HEK293 (cell line): ENCODE measurements around the gene SLC10A1.

Experiments used
- GLIS2 ChIP-seq: fragments of 450-650 bp; formaldehyde crosslinking; IDR thresholded peaks from 2 replicates; pipeline ENCODE4 v1.5.1; 2016; ENCODE audit warnings: missing biosample characterization, missing genetic modification characterization
- KLF16 ChIP-seq: fragments of 450-650 bp; formaldehyde crosslinking; IDR thresholded peaks from 2 replicates; pipeline ENCODE4 v1.5.1; 2017; ENCODE audit warnings: missing biosample characterization, missing genetic modification characterization
- SCRT1 ChIP-seq: fragments of 450-650 bp; formaldehyde crosslinking; IDR thresholded peaks from 2 replicates; pipeline ENCODE4 v1.5.1; 2016; ENCODE audit warnings: missing biosample characterization, missing genetic modification characterization, borderline replicate concordance
- ZNF10 ChIP-seq: fragments of 450-650 bp; formaldehyde crosslinking; IDR thresholded peaks from 2 replicates; pipeline ENCODE4 v1.5.1; 2017; ENCODE audit warnings: missing biosample characterization, missing genetic modification characterization
- ZNF24 ChIP-seq: fragments of 450-650 bp; formaldehyde crosslinking; IDR thresholded peaks from 2 replicates; pipeline ENCODE4 v1.5.1; 2016; ENCODE audit warnings: missing biosample characterization, missing genetic modification characterization
- ZNF837 ChIP-seq: fragments of 450-650 bp; formaldehyde crosslinking; IDR thresholded peaks from 2 replicates; pipeline ENCODE4 v1.5.1; 2016; ENCODE audit warnings: missing biosample characterization, missing genetic modification characterization
- ZXDB ChIP-seq: fragments of 450-650 bp; formaldehyde crosslinking; IDR thresholded peaks from 2 replicates; pipeline ENCODE4 v1.5.1; 2016; ENCODE audit warnings: missing biosample characterization, missing genetic modification characterization
- TF ChIP-seq, protein P1 (sequence below): fragments of 450-650 bp; formaldehyde crosslinking; IDR thresholded peaks from 2 replicates; pipeline ENCODE4 v1.5.1; 2016; ENCODE audit warnings: missing biosample characterization, missing genetic modification characterization

DNA sequence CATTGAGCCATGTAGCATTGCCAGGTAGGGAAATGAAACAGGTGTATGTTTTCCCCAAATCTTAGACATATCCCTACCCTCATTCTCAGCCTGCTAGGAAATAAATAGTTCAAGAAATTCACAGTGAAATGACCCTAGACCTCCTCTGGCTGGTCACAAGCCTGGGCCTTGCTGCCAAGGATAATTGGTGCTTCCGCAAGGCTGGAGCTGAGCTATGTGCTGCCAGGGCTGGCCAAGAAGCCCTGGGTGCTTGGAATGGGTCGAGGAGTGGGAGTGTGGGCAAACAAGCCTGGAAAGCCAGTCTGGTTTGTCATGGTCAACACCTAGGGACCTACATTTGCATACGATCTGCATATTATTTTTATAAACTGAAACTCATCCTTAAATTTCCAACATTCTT, 31.3 kb upstream of the SLC10A1 start:
- TF ChIP-seq, protein P1, sequence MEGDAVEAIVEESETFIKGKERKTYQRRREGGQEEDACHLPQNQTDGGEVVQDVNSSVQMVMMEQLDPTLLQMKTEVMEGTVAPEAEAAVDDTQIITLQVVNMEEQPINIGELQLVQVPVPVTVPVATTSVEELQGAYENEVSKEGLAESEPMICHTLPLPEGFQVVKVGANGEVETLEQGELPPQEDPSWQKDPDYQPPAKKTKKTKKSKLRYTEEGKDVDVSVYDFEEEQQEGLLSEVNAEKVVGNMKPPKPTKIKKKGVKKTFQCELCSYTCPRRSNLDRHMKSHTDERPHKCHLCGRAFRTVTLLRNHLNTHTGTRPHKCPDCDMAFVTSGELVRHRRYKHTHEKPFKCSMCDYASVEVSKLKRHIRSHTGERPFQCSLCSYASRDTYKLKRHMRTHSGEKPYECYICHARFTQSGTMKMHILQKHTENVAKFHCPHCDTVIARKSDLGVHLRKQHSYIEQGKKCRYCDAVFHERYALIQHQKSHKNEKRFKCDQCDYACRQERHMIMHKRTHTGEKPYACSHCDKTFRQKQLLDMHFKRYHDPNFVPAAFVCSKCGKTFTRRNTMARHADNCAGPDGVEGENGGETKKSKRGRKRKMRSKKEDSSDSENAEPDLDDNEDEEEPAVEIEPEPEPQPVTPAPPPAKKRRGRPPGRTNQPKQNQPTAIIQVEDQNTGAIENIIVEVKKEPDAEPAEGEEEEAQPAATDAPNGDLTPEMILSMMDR (tag by site-specific recombination), result no peak
- TF ChIP-seq ZNF24 (tag by site-specific recombination) (no peak), ZXDB (tag by site-specific recombination) (no peak), ZNF10 (no peak), ZNF837 (tag by site-specific recombination) (no peak), SCRT1 (tag by site-specific recombination) (no peak), GLIS2 (tag by site-specific recombination) (no peak), KLF16 (no peak)
